ENCODE results near the gene B4GALT7.

- TF ChIP-seq CTCF (IDR thresholded peaks at IDR 0.05) (no peak), POLR2A (IDR thresholded peaks at IDR 0.05) (no peak)
These were observed 11.0 kb downstream of the B4GALT7 start for GRCh38 chr5:177610770-177611445.

All from testis (tissue), 2 donors.